ENCODE measurements around the gene SOX6.

The SOX6 gene

GRCh38 chr11:16124390-16124789 is 232.0 kb downstream of the SOX6 start:
- Histone ChIP-seq H3K27ac (ENCODE audit: low read depth, low read length) (no peak overlapping the region), H3K4me3 (ENCODE audit: low read depth in 1 of 5, low read length in 5 of 5) (no peak overlapping the region)

DNA sequence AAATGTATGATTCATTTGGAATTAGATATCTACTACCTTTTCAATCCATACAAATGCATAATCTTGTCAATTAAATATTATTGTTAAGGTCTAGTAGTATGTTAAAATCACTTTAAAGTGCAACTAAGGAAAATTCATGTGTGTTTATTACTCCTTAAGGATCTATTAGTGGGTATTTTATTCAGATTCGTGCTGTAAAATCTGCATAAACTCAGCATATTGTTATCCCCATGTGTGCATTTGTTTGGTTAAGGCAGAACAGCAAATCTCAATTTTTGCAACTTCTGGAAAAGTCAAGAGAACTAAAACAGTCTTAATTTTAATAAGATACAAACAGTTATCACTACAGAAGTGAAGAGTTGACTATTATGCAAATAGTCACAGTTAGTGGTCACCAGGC is 234.5 kb downstream of the SOX6 start:
- Histone ChIP-seq H3K27ac (ENCODE audit: low read depth, low read length) (no peak overlapping the region), H3K9me3 (ENCODE audit: control insufficient read depth in 5 of 5, low read length in 5 of 5) (no peaks in the 10 kb centered on the region), H3K27me3 (ENCODE audit: control insufficient read depth in 5 of 5, insufficient read depth in 4 of 5, low read length in 5 of 5) (no peaks in the 10 kb centered on the region), H3K36me3 (ENCODE audit: control insufficient read depth in 5 of 5, insufficient read depth in 5 of 5, low read length in 5 of 5) (no peaks in the 10 kb centered on the region), H3K9ac (ENCODE audit: low read length in 5 of 5) (no peak overlapping the region), H3K4me1 (ENCODE audit: control insufficient read depth in 5 of 5, insufficient read depth in 5 of 5, low read length in 5 of 5) (no peaks in the 10 kb centered on the region), H3K4me3 (ENCODE audit: low read depth in 1 of 5, low read length in 5 of 5) (no peak overlapping the region)

More at GRCh38 chr11:16124390-16124789, 232.0 kb downstream of the SOX6 start:
- Histone ChIP-seq H3K9me3 (ENCODE audit: control insufficient read depth in 5 of 5, low read length in 5 of 5) (no peaks in the 10 kb centered on the region), H3K9ac (ENCODE audit: low read length in 5 of 5) (no peak overlapping the region), H3K36me3 (ENCODE audit: control insufficient read depth in 5 of 5, insufficient read depth in 5 of 5, low read length in 5 of 5) (no peaks in the 10 kb centered on the region), H3K27me3 (ENCODE audit: control insufficient read depth in 5 of 5, insufficient read depth in 4 of 5, low read length in 5 of 5) (no peaks in the 10 kb centered on the region), H3K4me1 (ENCODE audit: control insufficient read depth in 5 of 5, insufficient read depth in 5 of 5, low read length in 5 of 5) (no peaks in the 10 kb centered on the region)

DNA sequence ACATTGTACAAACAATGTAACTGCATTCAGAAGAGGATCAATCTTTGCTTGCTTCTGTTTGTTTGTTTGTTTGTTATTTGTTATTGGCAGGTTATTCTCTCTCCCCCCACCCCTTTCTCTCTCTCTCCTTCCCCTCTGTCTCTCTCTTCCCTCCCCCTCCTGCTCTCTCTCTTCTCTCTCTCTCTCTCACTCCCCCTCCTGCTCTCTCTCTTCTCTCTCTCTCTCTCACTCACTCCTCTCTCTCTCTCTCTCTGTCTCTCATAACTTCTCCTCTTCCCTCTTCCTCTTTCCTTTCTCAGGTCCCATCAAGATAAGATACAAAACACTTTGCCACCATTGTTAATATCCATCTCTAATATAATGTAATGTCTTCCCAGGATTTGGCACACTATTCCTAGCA is 236.3 kb downstream of the SOX6 start:
- Histone ChIP-seq H3K36me3 (ENCODE audit: control insufficient read depth in 5 of 5, insufficient read depth in 5 of 5, low read length in 5 of 5) (no peaks in the 10 kb centered on the region), H3K4me1 (ENCODE audit: control insufficient read depth in 5 of 5, insufficient read depth in 5 of 5, low read length in 5 of 5) (peaks cover 0 to 5% (median 0%) of the 10 kb centered on the region in 5 donors), H3K27ac (ENCODE audit: low read depth, low read length) (no peak overlapping the region), H3K4me3 (ENCODE audit: low read depth in 1 of 5, low read length in 5 of 5) (no peak overlapping the region), H3K9me3 (ENCODE audit: control insufficient read depth in 5 of 5, low read length in 5 of 5) (no peaks in the 10 kb centered on the region), H3K9ac (ENCODE audit: low read length in 5 of 5) (no peak overlapping the region), H3K27me3 (ENCODE audit: control insufficient read depth in 5 of 5, insufficient read depth in 4 of 5, low read length in 5 of 5) (no peaks in the 10 kb centered on the region)

DNA sequence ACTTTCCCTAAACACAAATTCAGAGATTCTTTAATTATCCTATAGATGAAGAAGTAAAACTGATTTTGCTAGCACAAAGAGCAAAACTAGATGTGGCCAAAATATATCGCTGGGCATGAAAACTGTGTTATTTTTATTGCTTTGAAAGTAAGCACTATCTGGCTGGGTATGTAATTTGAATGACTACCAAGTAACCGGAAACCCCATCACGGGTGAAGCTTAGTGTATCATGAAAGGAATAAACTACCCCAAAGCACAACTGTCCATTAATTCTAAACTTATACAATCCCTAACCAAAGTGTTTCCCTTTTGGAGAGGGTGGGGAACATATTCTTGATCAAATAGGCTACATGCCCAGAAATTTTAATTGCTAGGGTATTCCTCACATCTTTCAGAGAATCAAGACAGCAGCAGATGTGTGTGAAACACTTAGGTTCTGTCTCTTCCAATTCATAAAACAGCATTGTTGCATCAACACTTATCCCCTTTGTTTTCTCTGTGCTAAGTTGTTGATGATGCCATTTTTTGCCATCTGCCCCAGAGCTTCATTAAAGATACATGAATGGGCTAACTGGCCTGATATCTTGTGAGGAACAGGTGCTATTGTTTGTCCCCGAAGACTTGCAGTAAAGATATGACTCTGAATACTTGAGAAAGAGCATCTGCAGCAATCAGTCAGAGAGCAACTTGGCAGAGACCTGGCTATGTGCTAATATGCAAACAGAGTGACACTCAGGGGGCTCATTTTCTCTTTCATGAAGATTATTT is 238.2 kb downstream of the SOX6 start:
- no peaks in the 10 kb centered on the region for H3K27me3 ChIP-seq (ENCODE audit: control insufficient read depth in 5 of 5, insufficient read depth in 4 of 5, low read length in 5 of 5)
- H3K36me3 ChIP-seq (ENCODE audit: control insufficient read depth in 5 of 5, insufficient read depth in 5 of 5, low read length in 5 of 5): no peaks in the 10 kb centered on the region
- H3K27ac ChIP-seq (ENCODE audit: low read depth, low read length): no peak overlapping the region
- H3K9ac ChIP-seq (ENCODE audit: low read length in 5 of 5): no peak overlapping the region
- H3K4me1 ChIP-seq (ENCODE audit: control insufficient read depth in 5 of 5, insufficient read depth in 5 of 5, low read length in 5 of 5): peaks cover 0 to 18% (median 0%) of the 10 kb centered on the region in 5 donors
- H3K9me3 ChIP-seq (ENCODE audit: control insufficient read depth in 5 of 5, low read length in 5 of 5): no peaks in the 10 kb centered on the region
- H3K4me3 ChIP-seq (ENCODE audit: low read depth in 1 of 5, low read length in 5 of 5): no peak overlapping the region

GRCh38 chr11:16114978-16115871 is 241.1 kb downstream of the SOX6 start:
- Histone ChIP-seq H3K9ac (ENCODE audit: low read length in 5 of 5) (no peak overlapping the region), H3K27ac (ENCODE audit: low read depth, low read length) (peak overlapping the region; percentile 20), H3K4me3 (ENCODE audit: low read depth in 1 of 5, low read length in 5 of 5) (no peak overlapping the region), H3K27me3 (ENCODE audit: control insufficient read depth in 5 of 5, insufficient read depth in 4 of 5, low read length in 5 of 5) (no peaks in the 10 kb centered on the region), H3K9me3 (ENCODE audit: control insufficient read depth in 5 of 5, low read length in 5 of 5) (no peaks in the 10 kb centered on the region), H3K36me3 (ENCODE audit: control insufficient read depth in 5 of 5, insufficient read depth in 5 of 5, low read length in 5 of 5) (no peaks in the 10 kb centered on the region), H3K4me1 (ENCODE audit: control insufficient read depth in 5 of 5, insufficient read depth in 5 of 5, low read length in 5 of 5) (peaks cover 0 to 42% (median 12%) of the 10 kb centered on the region in 5 donors)

DNA sequence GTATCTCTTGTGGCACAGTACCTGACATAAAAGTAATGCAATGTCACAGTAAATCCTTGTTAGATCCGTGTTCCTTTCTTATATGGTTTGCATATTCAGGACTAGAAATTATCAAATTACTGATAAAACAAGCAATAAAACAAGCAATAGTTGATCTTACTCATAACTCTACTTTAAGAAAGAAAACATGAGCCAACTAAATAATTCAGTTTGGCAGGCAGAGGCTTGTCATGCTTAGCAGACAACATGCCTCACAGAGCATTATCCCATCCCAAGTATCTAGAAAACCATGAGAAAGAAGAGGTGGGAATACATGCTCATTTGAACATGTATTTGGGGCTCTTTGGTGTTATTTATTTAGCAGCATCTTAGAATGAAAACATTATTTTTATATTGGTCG is 241.9 kb downstream of the SOX6 start:
- Histone ChIP-seq H3K27me3 (ENCODE audit: control insufficient read depth in 5 of 5, insufficient read depth in 4 of 5, low read length in 5 of 5) (no peaks in the 10 kb centered on the region), H3K9me3 (ENCODE audit: control insufficient read depth in 5 of 5, low read length in 5 of 5) (no peaks in the 10 kb centered on the region), H3K27ac (ENCODE audit: low read depth, low read length) (peak overlapping the region; percentile 20), H3K4me1 (ENCODE audit: control insufficient read depth in 5 of 5, insufficient read depth in 5 of 5, low read length in 5 of 5) (peaks cover 0 to 42% (median 12%) of the 10 kb centered on the region in 5 donors), H3K9ac (ENCODE audit: low read length in 5 of 5) (no peak overlapping the region), H3K36me3 (ENCODE audit: control insufficient read depth in 5 of 5, insufficient read depth in 5 of 5, low read length in 5 of 5) (no peaks in the 10 kb centered on the region), H3K4me3 (ENCODE audit: low read depth in 1 of 5, low read length in 5 of 5) (no peak overlapping the region)

DNA sequence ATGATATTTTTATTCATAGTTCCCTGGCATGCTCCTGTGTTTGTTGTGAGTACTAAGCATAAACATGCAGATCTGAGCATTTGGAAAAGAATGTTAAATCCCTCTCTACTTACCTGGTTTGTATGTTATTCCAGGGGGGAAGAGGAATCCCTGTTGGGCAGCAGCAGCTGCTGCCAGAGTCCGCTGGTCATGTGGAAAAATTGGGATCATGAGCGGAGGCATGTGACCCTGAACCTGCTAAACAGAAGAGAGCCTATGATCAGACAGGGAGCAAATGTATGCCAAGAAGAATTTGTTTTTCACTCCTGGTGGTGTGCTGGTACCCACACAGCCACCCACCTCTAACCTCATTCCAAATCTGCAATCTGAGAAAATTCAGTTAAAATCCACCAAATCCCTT is 244.7 kb downstream of the SOX6 start:
- no peaks in the 10 kb centered on the region for H3K9me3 ChIP-seq (ENCODE audit: control insufficient read depth in 5 of 5, low read length in 5 of 5)

DNA sequence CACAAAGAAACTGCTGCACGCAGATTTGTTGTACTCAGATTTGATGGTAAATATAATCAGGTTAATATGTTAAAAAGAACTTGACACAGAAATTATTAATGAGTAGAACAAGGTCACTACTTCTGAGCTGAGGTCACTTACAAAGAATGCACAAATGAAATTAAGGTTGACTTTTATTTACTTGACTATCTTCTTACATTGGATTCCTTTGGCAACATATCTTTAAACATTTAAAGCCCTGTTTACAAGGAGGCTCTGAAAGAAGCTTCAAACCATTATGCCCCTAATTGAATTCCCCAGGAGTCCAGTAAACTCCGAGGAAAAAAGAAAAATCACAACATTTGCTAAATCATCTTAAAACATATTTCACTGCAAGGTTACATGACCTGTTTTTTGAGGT is 245.5 kb downstream of the SOX6 start:
- Histone ChIP-seq H3K4me1 (ENCODE audit: control insufficient read depth in 5 of 5, insufficient read depth in 5 of 5, low read length in 5 of 5) (peaks cover 0 to 42% (median 12%) of the 10 kb centered on the region in 5 donors), H3K9me3 (ENCODE audit: control insufficient read depth in 5 of 5, low read length in 5 of 5) (peaks cover 0 to 2% (median 0%) of the 10 kb centered on the region in 5 donors), H3K27ac (ENCODE audit: low read depth, low read length) (no peak overlapping the region), H3K4me3 (ENCODE audit: low read depth in 1 of 5, low read length in 5 of 5) (no peak overlapping the region), H3K27me3 (ENCODE audit: control insufficient read depth in 5 of 5, insufficient read depth in 4 of 5, low read length in 5 of 5) (no peaks in the 10 kb centered on the region), H3K36me3 (ENCODE audit: control insufficient read depth in 5 of 5, insufficient read depth in 5 of 5, low read length in 5 of 5) (no peaks in the 10 kb centered on the region), H3K9ac (ENCODE audit: low read length in 5 of 5) (peak overlapping the region in 1 of 5 donors; percentile 7)

More for the DNA sequence above, 244.7 kb downstream of the SOX6 start:
- Histone ChIP-seq H3K27me3 (ENCODE audit: control insufficient read depth in 5 of 5, insufficient read depth in 4 of 5, low read length in 5 of 5) (no peaks in the 10 kb centered on the region), H3K4me1 (ENCODE audit: control insufficient read depth in 5 of 5, insufficient read depth in 5 of 5, low read length in 5 of 5) (peaks cover 0 to 42% (median 12%) of the 10 kb centered on the region in 5 donors), H3K27ac (ENCODE audit: low read depth, low read length) (no peak overlapping the region), H3K9ac (ENCODE audit: low read length in 5 of 5) (peak overlapping the region in 1 of 5 donors; percentile 7), H3K36me3 (ENCODE audit: control insufficient read depth in 5 of 5, insufficient read depth in 5 of 5, low read length in 5 of 5) (no peaks in the 10 kb centered on the region), H3K4me3 (ENCODE audit: low read depth in 1 of 5, low read length in 5 of 5) (peak overlapping the region in 3 of 5 donors; percentile 7 to 47 (median 41))

DNA sequence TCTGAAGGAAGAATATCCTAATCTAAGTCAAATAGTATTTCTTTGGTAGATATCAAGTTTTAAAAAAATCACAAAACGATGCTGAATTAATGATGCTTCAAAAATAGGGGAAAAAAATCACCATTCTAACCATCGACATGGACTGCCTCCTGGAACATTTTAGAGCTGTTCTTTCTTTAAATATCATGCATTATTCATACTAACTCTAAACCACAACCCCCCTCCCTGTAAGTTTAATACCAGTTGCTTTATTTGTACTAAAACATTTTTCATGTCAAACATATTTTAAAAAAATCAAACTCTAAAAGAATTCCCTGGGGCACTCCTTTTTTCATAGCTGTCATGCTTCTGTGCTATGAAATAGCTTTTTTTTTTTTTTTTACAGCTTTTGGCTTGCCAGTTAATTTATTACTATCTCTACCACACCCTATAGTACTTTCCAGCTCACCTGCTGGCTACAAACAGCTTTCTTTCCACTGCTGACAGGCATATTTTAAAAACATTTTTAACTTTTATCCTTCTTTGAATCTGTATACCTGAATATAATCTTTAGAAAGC is 256.9 kb downstream of the SOX6 start:
- H3K36me3 ChIP-seq (ENCODE audit: control insufficient read depth in 5 of 5, insufficient read depth in 5 of 5, low read length in 5 of 5): no peaks in the 10 kb centered on the region
- no peak overlapping the region for H3K4me3 ChIP-seq (ENCODE audit: low read depth in 1 of 5, low read length in 5 of 5)
- no peak overlapping the region for H3K27ac ChIP-seq (ENCODE audit: low read depth, low read length)
- H3K9ac ChIP-seq (ENCODE audit: low read length in 5 of 5): no peak overlapping the region
- no peaks in the 10 kb centered on the region for H3K9me3 ChIP-seq (ENCODE audit: control insufficient read depth in 5 of 5, low read length in 5 of 5)
- H3K27me3 ChIP-seq (ENCODE audit: control insufficient read depth in 5 of 5, insufficient read depth in 4 of 5, low read length in 5 of 5): no peaks in the 10 kb centered on the region
- H3K4me1 ChIP-seq (ENCODE audit: control insufficient read depth in 5 of 5, insufficient read depth in 5 of 5, low read length in 5 of 5): peaks cover 0 to 5% (median 0%) of the 10 kb centered on the region in 5 donors
